ENCODE measurements around the gene GPSM3. TPM values are rescaled to one million over a fixed set of nuclear protein-coding genes. Genes with fewer than 3 reads are reported as not detected.

Gene GPSM3
- total RNA-seq, 1 experiment from 2014 or later, result 2.0 TPM

DNA sequence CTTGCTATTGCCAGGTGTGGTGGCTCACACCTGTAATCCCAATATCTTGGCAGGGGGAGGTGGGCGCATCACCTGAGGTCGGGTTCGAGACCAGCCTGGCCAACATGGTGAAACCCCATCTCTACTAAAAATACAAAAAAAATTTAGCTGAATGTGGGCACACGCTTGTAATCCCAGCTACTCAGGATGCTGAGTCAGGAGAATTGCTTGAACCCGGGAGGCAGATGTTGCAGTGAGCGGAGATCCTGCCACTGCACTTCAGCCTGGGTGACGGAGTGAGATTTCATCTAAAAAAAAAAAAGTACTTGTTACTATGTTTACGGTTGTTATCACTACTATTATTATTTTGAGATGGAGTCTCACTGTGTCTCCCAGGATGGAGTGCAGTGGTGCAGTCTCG, 35.6 kb downstream of the GPSM3 start:
- TF ChIP-seq TCF7L2 (IDR thresholded peaks at IDR 0.05; ENCODE audit: low read depth, low read length), result no peak
- TF ChIP-seq POLR2AphosphoS5 (IDR thresholded peaks at IDR 0.05; ENCODE audit: low read depth, low read length), result no peak
- TF ChIP-seq, protein P1, sequence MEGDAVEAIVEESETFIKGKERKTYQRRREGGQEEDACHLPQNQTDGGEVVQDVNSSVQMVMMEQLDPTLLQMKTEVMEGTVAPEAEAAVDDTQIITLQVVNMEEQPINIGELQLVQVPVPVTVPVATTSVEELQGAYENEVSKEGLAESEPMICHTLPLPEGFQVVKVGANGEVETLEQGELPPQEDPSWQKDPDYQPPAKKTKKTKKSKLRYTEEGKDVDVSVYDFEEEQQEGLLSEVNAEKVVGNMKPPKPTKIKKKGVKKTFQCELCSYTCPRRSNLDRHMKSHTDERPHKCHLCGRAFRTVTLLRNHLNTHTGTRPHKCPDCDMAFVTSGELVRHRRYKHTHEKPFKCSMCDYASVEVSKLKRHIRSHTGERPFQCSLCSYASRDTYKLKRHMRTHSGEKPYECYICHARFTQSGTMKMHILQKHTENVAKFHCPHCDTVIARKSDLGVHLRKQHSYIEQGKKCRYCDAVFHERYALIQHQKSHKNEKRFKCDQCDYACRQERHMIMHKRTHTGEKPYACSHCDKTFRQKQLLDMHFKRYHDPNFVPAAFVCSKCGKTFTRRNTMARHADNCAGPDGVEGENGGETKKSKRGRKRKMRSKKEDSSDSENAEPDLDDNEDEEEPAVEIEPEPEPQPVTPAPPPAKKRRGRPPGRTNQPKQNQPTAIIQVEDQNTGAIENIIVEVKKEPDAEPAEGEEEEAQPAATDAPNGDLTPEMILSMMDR (IDR thresholded peaks at IDR 0.05), result no peak
- no peak for TF ChIP-seq SIN3A (IDR thresholded peaks at IDR 0.05; ENCODE audit: borderline replicate concordance, insufficient read depth, low read depth, low read length)
- TF ChIP-seq, protein P2, sequence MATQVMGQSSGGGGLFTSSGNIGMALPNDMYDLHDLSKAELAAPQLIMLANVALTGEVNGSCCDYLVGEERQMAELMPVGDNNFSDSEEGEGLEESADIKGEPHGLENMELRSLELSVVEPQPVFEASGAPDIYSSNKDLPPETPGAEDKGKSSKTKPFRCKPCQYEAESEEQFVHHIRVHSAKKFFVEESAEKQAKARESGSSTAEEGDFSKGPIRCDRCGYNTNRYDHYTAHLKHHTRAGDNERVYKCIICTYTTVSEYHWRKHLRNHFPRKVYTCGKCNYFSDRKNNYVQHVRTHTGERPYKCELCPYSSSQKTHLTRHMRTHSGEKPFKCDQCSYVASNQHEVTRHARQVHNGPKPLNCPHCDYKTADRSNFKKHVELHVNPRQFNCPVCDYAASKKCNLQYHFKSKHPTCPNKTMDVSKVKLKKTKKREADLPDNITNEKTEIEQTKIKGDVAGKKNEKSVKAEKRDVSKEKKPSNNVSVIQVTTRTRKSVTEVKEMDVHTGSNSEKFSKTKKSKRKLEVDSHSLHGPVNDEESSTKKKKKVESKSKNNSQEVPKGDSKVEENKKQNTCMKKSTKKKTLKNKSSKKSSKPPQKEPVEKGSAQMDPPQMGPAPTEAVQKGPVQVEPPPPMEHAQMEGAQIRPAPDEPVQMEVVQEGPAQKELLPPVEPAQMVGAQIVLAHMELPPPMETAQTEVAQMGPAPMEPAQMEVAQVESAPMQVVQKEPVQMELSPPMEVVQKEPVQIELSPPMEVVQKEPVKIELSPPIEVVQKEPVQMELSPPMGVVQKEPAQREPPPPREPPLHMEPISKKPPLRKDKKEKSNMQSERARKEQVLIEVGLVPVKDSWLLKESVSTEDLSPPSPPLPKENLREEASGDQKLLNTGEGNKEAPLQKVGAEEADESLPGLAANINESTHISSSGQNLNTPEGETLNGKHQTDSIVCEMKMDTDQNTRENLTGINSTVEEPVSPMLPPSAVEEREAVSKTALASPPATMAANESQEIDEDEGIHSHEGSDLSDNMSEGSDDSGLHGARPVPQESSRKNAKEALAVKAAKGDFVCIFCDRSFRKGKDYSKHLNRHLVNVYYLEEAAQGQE (IDR thresholded peaks at IDR 0.05; ENCODE audit: insufficient read depth in 1 of 2, low read depth in 2 of 2, low read length in 1 of 2), result no peak
- Histone ChIP-seq H3K9me3 (ENCODE audit: control insufficient read depth, insufficient read depth, low read depth, low read length) (no peaks in the 10 kb centered on the region), H3K36me3 (ENCODE audit: control insufficient read depth, insufficient read depth, low read length) (no peaks in the 10 kb centered on the region; the same call in 1 of the 2 replicates), H3K27ac (ENCODE audit: low read length) (no peak overlapping the region), H3K27me3 (ENCODE audit: control insufficient read depth, insufficient read depth, low read length) (no peaks in the 10 kb centered on the region), H3K4me3 (ENCODE audit: low read depth in 2 of 2, low read length in 2 of 2) (no peak overlapping the region), H3K4me1 (ENCODE audit: control insufficient read depth, insufficient read depth, low read length) (peaks cover 20% of the 10 kb centered on the region)
- in situ Hi-C loops (cut with HindIII; ENCODE audit: low pct_unique_long_range_greater_than_20kb, low sequenced_read_pairs) (no loop called here), intact Hi-C loops (cut with micrococcal nuclease; ENCODE audit: unreplicated experiment) (no loop called here)
- ATAC-seq (no peak), DNase-seq (ENCODE audit: low read depth, low spot score) (no peak)
- BruUV-seq (replicated peaks), result no TSS peak
- POLR2A ChIA-PET, result no interaction called here
- CTCF ChIA-PET, result no interaction called here

DNA sequence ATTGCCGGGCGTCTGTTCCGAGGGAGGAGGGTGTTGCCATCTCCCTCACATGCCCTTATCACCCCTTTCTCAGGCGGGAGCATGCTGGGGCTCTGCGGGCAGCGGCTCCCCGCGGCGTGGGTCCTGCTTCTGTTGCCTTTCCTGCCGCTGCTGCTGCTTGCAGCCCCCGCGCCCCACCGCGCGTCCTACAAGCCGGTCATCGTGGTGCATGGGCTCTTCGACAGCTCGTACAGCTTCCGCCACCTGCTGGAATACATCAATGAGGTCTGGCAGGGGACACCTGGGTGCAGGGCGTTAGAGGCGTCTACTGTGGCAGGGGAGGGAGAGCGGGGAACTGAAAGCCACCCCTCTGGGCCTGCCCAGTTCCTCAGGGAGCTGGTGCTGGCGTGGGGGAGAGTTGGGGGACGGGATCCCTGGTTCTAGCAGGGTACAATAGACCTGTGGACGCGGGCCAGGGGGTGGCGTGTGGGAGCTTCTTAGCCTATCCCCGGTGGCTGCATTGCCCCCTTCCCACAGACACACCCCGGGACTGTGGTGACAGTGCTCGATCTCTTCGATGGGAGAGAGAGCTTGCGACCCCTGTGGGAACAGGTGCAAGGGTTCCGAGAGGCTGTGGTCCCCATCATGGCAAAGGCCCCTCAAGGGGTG, 37.8 kb downstream of the GPSM3 start:
- in situ Hi-C loops (cut with HindIII; ENCODE audit: low pct_unique_long_range_greater_than_20kb, low sequenced_read_pairs), result no loop called here
- Histone ChIP-seq H3K27me3 (ENCODE audit: control insufficient read depth, insufficient read depth, low read length) (no peaks in the 10 kb centered on the region), H3K36me3 (ENCODE audit: control insufficient read depth, insufficient read depth, low read length) (no peaks in the 10 kb centered on the region; the same call in 1 of the 2 replicates), H3K4me1 (ENCODE audit: control insufficient read depth, insufficient read depth, low read length) (peaks cover 21% of the 10 kb centered on the region), H3K4me3 (ENCODE audit: low read depth in 2 of 2, low read length in 2 of 2) (peak overlapping the region; percentile 81 to 96), H3K27ac (ENCODE audit: low read length) (peak overlapping the region; percentile 84), H3K9me3 (ENCODE audit: control insufficient read depth, insufficient read depth, low read depth, low read length) (no peaks in the 10 kb centered on the region)
- intact Hi-C loops (cut with micrococcal nuclease; ENCODE audit: unreplicated experiment), result no loop called here
- ATAC-seq (peak; percentile 76), DNase-seq (ENCODE audit: low read depth, low spot score) (no peak)
- TF ChIP-seq, protein P2 (IDR thresholded peaks at IDR 0.05; ENCODE audit: insufficient read depth in 1 of 2, low read depth in 2 of 2, low read length in 1 of 2), result 0 out of 4 replicates have a peak, but pooled peaks of 1 of the 2 experiments have one; percentile 42
- TF ChIP-seq POLR2AphosphoS5 (IDR thresholded peaks at IDR 0.05; ENCODE audit: low read depth, low read length) (no peak), TCF7L2 (IDR thresholded peaks at IDR 0.05; ENCODE audit: low read depth, low read length) (no peak), SIN3A (IDR thresholded peaks at IDR 0.05; ENCODE audit: borderline replicate concordance, insufficient read depth, low read depth, low read length) (0 out of 2 replicates have a peak, but pooled peaks have one; percentile 30)
- TF ChIP-seq, protein P1 (IDR thresholded peaks at IDR 0.05), result peak; percentile 85; the same call in 1 of the 2 replicates
- BruUV-seq (replicated peaks), result no TSS peak
- CTCF ChIA-PET, result no interaction called here
- POLR2A ChIA-PET, result no interaction called here

Measured in Panc1 (cell line).